H1 (cell line): ENCODE data around the gene IGF2R.

Source experiments
- CHD2 ChIP-seq: IDR thresholded peaks from 2 replicates; pipeline ENCODE4 v1.6.1; 2012; ENCODE audit warnings: low read length, improper control_type of control experiment
- POLR2A ChIP-seq, 2 experiments: IDR thresholded peaks; 1 replicate in 1 of 2; 2 replicates in 1 of 2; pipeline ENCODE4 v1.6.1; 2011; ENCODE audit warnings: low read depth in 2 of 2, low read length in 2 of 2, mild to moderate bottlenecking in 2 of 2; ENCODE audit errors: control extremely low read depth in 1 of 2
- SIX5 ChIP-seq: IDR thresholded peaks from 2 replicates; pipeline ENCODE4 v1.6.1; 2011; ENCODE audit warnings: mild to moderate bottlenecking, low read depth, low read length
- TEAD4 ChIP-seq: IDR thresholded peaks from 2 replicates; pipeline ENCODE4 v1.6.1; 2012; ENCODE audit warnings: low read depth, low read length, inconsistent platforms, mixed read lengths

- TF ChIP-seq CHD2 = no peak
- TF ChIP-seq SIX5 = no peak
- no peak for TF ChIP-seq TEAD4
- no peak for TF ChIP-seq POLR2A (IDR thresholded peaks at IDR 0.05; ENCODE audit: control extremely low read depth in 1 of 2, low read depth in 2 of 2, low read length in 2 of 2)
Measured at GRCh38 chr6:160055813-160056212, 86.9 kb downstream of the IGF2R start.
